WTC11 (cell line): ENCODE measurements around the gene CBLL2. TPM values are rescaled to one million over a fixed set of nuclear protein-coding genes. Genes with fewer than 3 reads are reported as not detected.

Source experiments
- ATAC-seq: fragments of 200-7000 bp; cut with Tn5 transposase; 2 replicates; pipeline ENCODE4 v1.10.0; 2021; ENCODE audit warnings: mild to moderate bottlenecking, moderate library complexity
- CTCF ChIA-PET: fragments of 300-600 bp; sonication (Branson Sonifier 250); formaldehyde crosslinking; loops from one replicate; lab custom pipeline; 2021; ENCODE audit warnings: antibody characterized with exemption; lab: Charles Lee
- POLR2A ChIA-PET: fragments of 350-600 bp; sonication (Branson Sonifier 250); formaldehyde crosslinking; loops from one replicate; lab custom pipeline; 2021; ENCODE audit warnings: antibody characterized with exemption; lab: Charles Lee
- DNase-seq: peaks from one replicate; pipeline ENCODE4 v3.0.0; 2021; ENCODE audit warnings: low spot score
- H3K27ac Mint-ChIP-seq: 2 replicates; pipeline ENCODE4 v1.8.0; 2021; ENCODE audit warnings: mixed read lengths
- H3K27me3 Mint-ChIP-seq: 2 replicates; pipeline ENCODE4 v1.8.0; 2021; ENCODE audit warnings: low read depth, mild to moderate bottlenecking, moderate library complexity, mixed read lengths
- H3K36me3 Mint-ChIP-seq: 2 replicates; pipeline ENCODE4 v1.8.0; 2021; ENCODE audit warnings: mixed read lengths
- H3K4me1 Mint-ChIP-seq: 2 replicates; pipeline ENCODE4 v1.8.0; 2022; ENCODE audit warnings: mixed read lengths
- H3K4me3 Mint-ChIP-seq: 2 replicates; pipeline ENCODE4 v1.8.0; 2021; ENCODE audit warnings: mild to moderate bottlenecking, moderate library complexity, mixed read lengths
- H3K9me3 Mint-ChIP-seq: 2 replicates; pipeline ENCODE4 v1.8.0; 2021; ENCODE audit warnings: mixed read lengths
- CTCF ChIP-seq: fragments of 200-600 bp; IDR thresholded peaks from 2 replicates; pipeline ENCODE4 v1.8.0; 2022; ENCODE audit warnings: antibody characterized with exemption
- ELF4 ChIP-seq: sonication (generic); formaldehyde crosslinking; IDR thresholded peaks from 2 replicates; pipeline ENCODE4 v1.8.1; 2022; ENCODE audit warnings: low read depth, mild to moderate bottlenecking, moderate library complexity, missing genetic modification reagents
- ETV6 ChIP-seq: sonication (generic); formaldehyde crosslinking; IDR thresholded peaks from 2 replicates; pipeline ENCODE4 v1.8.1; 2022; ENCODE audit warnings: mild to moderate bottlenecking, missing genetic modification reagents
- GTF2I ChIP-seq: fragments of 250-450 bp; sonication (Bioruptor Pico); conservative IDR thresholded peaks from 2 replicates; pipeline ENCODE4 v1.4.0; 2021; ENCODE audit warnings: mild to moderate bottlenecking
- IRF1 ChIP-seq: sonication (generic); formaldehyde crosslinking; IDR thresholded peaks from 2 replicates; pipeline ENCODE4 v1.8.0; 2023; ENCODE audit warnings: missing genetic modification reagents
- IRF2 ChIP-seq: sonication (generic); formaldehyde crosslinking; IDR thresholded peaks from 2 replicates; pipeline ENCODE4 v1.8.0; 2022; ENCODE audit warnings: low read depth, missing genetic modification reagents, borderline replicate concordance
- JUN ChIP-seq: sonication (generic); formaldehyde crosslinking; IDR thresholded peaks from 2 replicates; pipeline ENCODE4 v1.8.0; 2023; ENCODE audit warnings: mild to moderate bottlenecking, missing genetic modification reagents
- KAT7 ChIP-seq: sonication (generic); formaldehyde crosslinking; IDR thresholded peaks from 2 replicates; pipeline ENCODE4 v1.8.1; 2023; ENCODE audit warnings: missing genetic modification reagents, mild to moderate bottlenecking, borderline replicate concordance
- SMAD3 ChIP-seq: sonication (generic); formaldehyde crosslinking; IDR thresholded peaks from 2 replicates; pipeline ENCODE4 v1.8.0; 2022; ENCODE audit warnings: missing genetic modification reagents, mild to moderate bottlenecking, borderline replicate concordance
- SMAD4 ChIP-seq: sonication (generic); formaldehyde crosslinking; IDR thresholded peaks from 2 replicates; pipeline ENCODE4 v1.8.0; 2022; ENCODE audit warnings: mild to moderate bottlenecking, missing genetic modification reagents
- STAT6 ChIP-seq: sonication (generic); formaldehyde crosslinking; conservative IDR thresholded peaks from 2 replicates; pipeline ENCODE4 v1.8.1; 2023; ENCODE audit warnings: mild to moderate bottlenecking, low read depth, missing genetic modification reagents, moderate library complexity
- TEAD4 ChIP-seq: sonication (generic); formaldehyde crosslinking; IDR thresholded peaks from 2 replicates; pipeline ENCODE4 v1.8.0; 2022; ENCODE audit warnings: mild to moderate bottlenecking, missing genetic modification reagents
- ZNF232 ChIP-seq: sonication (generic); formaldehyde crosslinking; IDR thresholded peaks from 2 replicates; pipeline ENCODE4 v1.8.0; 2022; ENCODE audit warnings: mild to moderate bottlenecking, missing genetic modification reagents
- ZNF317 ChIP-seq: sonication (generic); formaldehyde crosslinking; IDR thresholded peaks from 2 replicates; pipeline ENCODE4 v1.8.1; 2023; ENCODE audit warnings: low read depth, mild to moderate bottlenecking, moderate library complexity, missing genetic modification reagents, borderline replicate concordance
- ZNF423 ChIP-seq: fragments of 250-450 bp; sonication (Bioruptor Pico); IDR thresholded peaks from 2 replicates; pipeline ENCODE4 v2.1.2; 2022; ENCODE audit warnings: mild to moderate bottlenecking, moderate library complexity
- ZNF512 ChIP-seq: sonication (generic); formaldehyde crosslinking; IDR thresholded peaks from 2 replicates; pipeline ENCODE4 v1.8.1; 2022; ENCODE audit warnings: missing genetic modification reagents, borderline replicate concordance
- ZNF671 ChIP-seq: fragments of 250-450 bp; sonication (Bioruptor Pico); IDR thresholded peaks from 2 replicates; pipeline ENCODE4 v1.8.0; 2021; ENCODE audit warnings: mild to moderate bottlenecking
- ZSCAN18 ChIP-seq: fragments of 250-450 bp; sonication (Bioruptor Pico); IDR thresholded peaks from 2 replicates; pipeline ENCODE4 v2.1.2; 2022; ENCODE audit warnings: mild to moderate bottlenecking, moderate library complexity
- total RNA-seq: library from RNA; stranded (reverse); gene quantifications from 3 replicates; pipeline ENCODE4 v1.2.3, GENCODE V29; 2021

CBLL2 gene
- total RNA-seq, 1 experiment from 2014 or later: not detected

GRCh38 chrX:22234380-22234779 is 38.3 kb upstream of the CBLL2 start (continued):
- TF ChIP-seq CTCF (no peak), ZNF317 (CRISPR knock-in tag) (no peak), GTF2I (no peak), IRF2 (CRISPR knock-in tag) (no peak), KAT7 (CRISPR knock-in tag) (no peak), ETV6 (CRISPR knock-in tag) (no peak), ZNF671 (CRISPR knock-in tag) (no peak), IRF1 (CRISPR knock-in tag) (no peak), ZNF423 (CRISPR knock-in tag) (no peak), SMAD4 (CRISPR knock-in tag) (no peak)

- Mint-ChIP-seq H3K27me3 (no peaks in the 10 kb centered on the region; the same call in 1 of the 2 replicates), H3K36me3 (no peaks in the 10 kb centered on the region), H3K9me3 (no peaks in the 10 kb centered on the region), H3K27ac (no peak overlapping the region), H3K4me3 (no peak overlapping the region), H3K4me1 (no peaks in the 10 kb centered on the region)
- TF ChIP-seq ZNF423 (CRISPR knock-in tag) (no peak), ZSCAN18 (CRISPR knock-in tag) (no peak)
- DNase-seq (no peak), ATAC-seq (no peak)
- ChIA-PET CTCF (no interaction called here), POLR2A (no interaction called here)
Measured at GRCh38 chrX:22237479-22237878, 35.2 kb upstream of the CBLL2 start.

GRCh38 chrX:22246620-22247019 is 26.1 kb upstream of the CBLL2 start:
- ATAC-seq (no peak), DNase-seq (no peak)
- no peaks in the 10 kb centered on the region for H3K27me3 Mint-ChIP-seq
- no peak for TF ChIP-seq STAT6 (CRISPR knock-in tag)
- H3K9me3 Mint-ChIP-seq: no peaks in the 10 kb centered on the region
- no peaks in the 10 kb centered on the region for H3K4me1 Mint-ChIP-seq
- ChIA-PET CTCF (no interaction called here), POLR2A (no interaction called here)
- H3K4me3 Mint-ChIP-seq: no peak overlapping the region
- H3K36me3 Mint-ChIP-seq: no peaks in the 10 kb centered on the region
- H3K27ac Mint-ChIP-seq: no peak overlapping the region

GRCh38 chrX:22247169-22247568 is 25.5 kb upstream of the CBLL2 start:
- ChIA-PET CTCF (no interaction called here), POLR2A (no interaction called here)
- H3K4me1 Mint-ChIP-seq: no peaks in the 10 kb centered on the region
- H3K27ac Mint-ChIP-seq: no peak overlapping the region
- no peaks in the 10 kb centered on the region for H3K9me3 Mint-ChIP-seq
- ATAC-seq (no peak), DNase-seq (no peak)
- no peaks in the 10 kb centered on the region for H3K36me3 Mint-ChIP-seq
- no peak overlapping the region for H3K4me3 Mint-ChIP-seq
- H3K27me3 Mint-ChIP-seq: no peaks in the 10 kb centered on the region
- TF ChIP-seq ZSCAN18 (CRISPR knock-in tag): no peak
- no peak for TF ChIP-seq ZNF317 (CRISPR knock-in tag)
- TF ChIP-seq STAT6 (CRISPR knock-in tag): no peak
- no peak for TF ChIP-seq JUN (CRISPR knock-in tag)
- no peak for TF ChIP-seq ZNF671 (CRISPR knock-in tag)
- no peak for TF ChIP-seq ZNF232 (CRISPR knock-in tag)
- no peak for TF ChIP-seq ELF4
- no peak for TF ChIP-seq ZNF512 (CRISPR knock-in tag)
- no peak for TF ChIP-seq TEAD4 (CRISPR knock-in tag)
- TF ChIP-seq SMAD3: no peak
